B cell (primary cell): ENCODE results near the gene WEE2. TPM values are rescaled to one million over a fixed set of nuclear protein-coding genes. Genes with fewer than 3 reads are reported as not detected.

Experiments
- ATAC-seq: fragments of 200-7000 bp; cut with Tn5 transposase; one replicate; pipeline ENCODE4 v1.10.0; 2021; ENCODE audit warnings: low read depth, mild to moderate bottlenecking, moderate number of reproducible peaks, moderate library complexity
- CTCF ChIA-PET: fragments of 350-600 bp; sonication (Branson Sonifier 250); formaldehyde crosslinking; loops from one replicate; lab custom pipeline; 2021; ENCODE audit warnings: antibody characterized with exemption, inconsistent platforms; lab: Charles Lee
- POLR2A ChIA-PET: fragments of 350-600 bp; sonication (Branson Sonifier 250); formaldehyde crosslinking; loops from one replicate; lab custom pipeline; 2021; ENCODE audit warnings: antibody characterized with exemption; lab: Charles Lee
- DNase-seq: peaks from one replicate; pipeline ENCODE4 v3.0.0; 2013
- H2AFZ ChIP-seq: 2 replicates; pipeline ENCODE4 v1.6.1; 2012; ENCODE audit warnings: mild to moderate bottlenecking, low read depth, low read length; ENCODE audit not compliant: insufficient read depth, poor library complexity, severe bottlenecking
- H3K27ac ChIP-seq, 2 donors: 1 replicate in 1 of 2; 2 replicates in 1 of 2; pipeline ENCODE4 v1.5.1; 2012 to 2013; ENCODE audit warnings: low read length in 2 of 2, mild to moderate bottlenecking in 2 of 2, moderate library complexity in 1 of 2
- H3K27me3 ChIP-seq, 4 experiments: fragments of 200-600 bp in 1 of 4; sonication (generic) in 1 of 4; replicated peaks in 1 of 4; 1 replicate in 2 of 4; 2 replicates in 2 of 4; pipeline versions ENCODE4 v1.6.1 to v1.7.0; 2013 to 2016; ENCODE audit warnings: low read length in 3 of 4, mild to moderate bottlenecking in 2 of 4, mixed read lengths in 1 of 4, moderate library complexity in 1 of 4; ENCODE audit not compliant: insufficient read depth in 4 of 4, control insufficient read depth in 3 of 4; ENCODE audit errors: control extremely low read depth in 1 of 4
- H3K36me3 ChIP-seq, 2 experiments: replicated peaks in 1 of 2; 1 replicate in 1 of 2; 2 replicates in 1 of 2; pipeline versions ENCODE4 v1.6.1 to v1.7.1; 2013; ENCODE audit warnings: low read length in 1 of 2; ENCODE audit not compliant: insufficient read depth in 2 of 2, control insufficient read depth in 1 of 2; ENCODE audit errors: control extremely low read depth in 1 of 2, extremely low read depth in 1 of 2
- H3K4me1 ChIP-seq, 2 donors: fragments of 200-600 bp in 1 of 2; sonication (generic) in 1 of 2; 1 replicate in 1 of 2; 2 replicates in 1 of 2; pipeline versions ENCODE4 v1.5.1 to v1.6.1; 2013 to 2017; ENCODE audit warnings: low read length in 2 of 2; ENCODE audit not compliant: control insufficient read depth in 2 of 2, insufficient read depth in 2 of 2
- H3K4me2 ChIP-seq: replicated peaks from 2 replicates; pipeline ENCODE3; 2012; ENCODE audit warnings: mild to moderate bottlenecking, low read depth, low read length; ENCODE audit not compliant: poor library complexity, severe bottlenecking
- H3K4me3 ChIP-seq, 5 experiments: fragments of 200-600 bp in 1 of 5; sonication (generic) in 1 of 5; 1 replicate in 3 of 5; 2 replicates in 2 of 5; pipeline versions ENCODE4 v1.5.1 to v1.7.0; 2011 to 2016; ENCODE audit warnings: low read length in 4 of 5, mild to moderate bottlenecking in 4 of 5, low read depth in 2 of 5, control low read depth in 1 of 5, moderate library complexity in 1 of 5; ENCODE audit not compliant: insufficient read depth in 1 of 5; ENCODE audit errors: control extremely low read depth in 1 of 5, extremely low read depth in 1 of 5
- H3K79me2 ChIP-seq: fragments of 200-600 bp; sonication (generic); one replicate; pipeline ENCODE4 v1.6.0; 2016; ENCODE audit warnings: low read length; ENCODE audit not compliant: control insufficient read depth, insufficient read depth
- H3K9ac ChIP-seq: fragments of 200-600 bp; sonication (generic); 2 replicates; pipeline ENCODE4 v1.6.1; 2017; ENCODE audit warnings: mild to moderate bottlenecking, low read length, moderate library complexity
- H3K9me3 ChIP-seq, 3 donors: one replicate each; pipeline versions ENCODE4 v1.6.1 to v1.7.1; 2013; ENCODE audit warnings: low read length in 2 of 3; ENCODE audit not compliant: control insufficient read depth in 2 of 3, insufficient read depth in 1 of 3; ENCODE audit errors: control extremely low read depth in 1 of 3
- H4K20me1 ChIP-seq: 2 replicates; pipeline ENCODE4 v1.6.0; 2012; ENCODE audit warnings: mild to moderate bottlenecking, low read length; ENCODE audit not compliant: insufficient read depth, control insufficient read depth, poor library complexity, severe bottlenecking
- H3K27ac Mint-ChIP-seq: one replicate; pipeline ENCODE4 v1.8.0; 2021; ENCODE audit warnings: mixed read lengths
- H3K27me3 Mint-ChIP-seq: one replicate; pipeline ENCODE4 v1.8.0; 2021; ENCODE audit warnings: mixed read lengths
- H3K4me1 Mint-ChIP-seq: one replicate; pipeline ENCODE4 v1.8.0; 2021; ENCODE audit warnings: mixed read lengths
- H3K4me3 Mint-ChIP-seq: one replicate; pipeline ENCODE4 v1.8.0; 2021; ENCODE audit warnings: mixed read lengths
- H3K9me3 Mint-ChIP-seq: one replicate; pipeline ENCODE4 v1.8.0; 2022; ENCODE audit warnings: mixed read lengths; ENCODE audit not compliant: insufficient read depth
- CTCF ChIP-seq: fragments of 200-600 bp; IDR thresholded peaks from one replicate; pipeline ENCODE4 v1.8.0; 2022; ENCODE audit warnings: antibody characterized with exemption, mild to moderate bottlenecking
- EZH2 ChIP-seq: IDR thresholded peaks from 2 replicates; pipeline ENCODE4 v1.6.1; 2012; ENCODE audit warnings: borderline replicate concordance, low read depth, mild to moderate bottlenecking, moderate library complexity, low read length; ENCODE audit not compliant: insufficient read depth, poor library complexity, severe bottlenecking
- WGBS: methylation state at CpG from one replicate; pipeline ENCODE4 v1.1.5; 2013; ENCODE audit warnings: missing lambda C conversion rate; ENCODE audit not compliant: insufficient coverage; 5-methylcytosine and 5-hydroxymethylcytosine counted together
- intact Hi-C: fragments of 100-400 bp; cut with micrococcal nuclease; formaldehyde crosslinking; loops from one replicate; pipeline ENCODE4 v1.10.0; 2022
- polyA plus RNA-seq: library from polyadenylated mRNA; depleted of rRNA; stranded (reverse); fragments of >200 nt; gene quantifications from 2 replicates; pipeline ENCODE4 v1.2.3, GENCODE V29; 2012
- total RNA-seq, 2 donors: library from RNA; stranded (reverse); fragments of 120-200 nt in 1 of 2; gene quantifications; 1 replicate in 1 of 2; 2 replicates in 1 of 2; pipeline versions ENCODE4 v1.2.3 to v1.2.4, GENCODE V29; 2013 to 2022

The WEE2 gene
- total and polyA plus RNA-seq, 2 donors (not counting 1 experiment from before 2014, with no cell fraction given): not detected

DNA sequence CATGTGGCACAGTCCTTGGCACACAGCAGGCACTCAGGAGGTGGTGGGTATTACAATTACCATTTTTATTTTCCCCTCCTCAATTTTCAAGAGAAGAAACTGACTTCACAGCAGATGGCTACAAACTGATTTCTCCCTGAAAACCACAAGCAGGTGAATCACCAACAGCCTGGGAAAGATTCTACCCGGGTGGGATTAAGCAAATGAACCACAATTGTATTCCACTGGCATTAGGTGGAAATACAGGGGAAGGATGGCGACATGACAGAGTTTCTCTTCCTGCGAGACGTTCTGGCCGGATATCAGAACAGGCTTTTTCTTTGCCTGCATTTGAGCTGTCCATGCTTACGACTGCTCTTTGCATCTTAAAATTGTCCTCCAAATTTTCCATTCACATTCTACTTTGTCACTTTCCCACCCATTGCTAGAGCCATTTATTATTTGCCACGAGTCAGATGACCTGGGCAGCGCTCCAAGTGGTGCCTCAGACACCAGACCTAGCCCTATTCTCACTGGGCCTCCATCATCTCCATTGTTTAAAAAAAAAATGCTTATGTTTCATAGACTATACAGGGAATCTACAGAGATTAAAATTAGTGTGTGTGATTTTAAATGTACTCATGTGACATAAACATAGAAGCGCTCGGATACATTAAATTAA lies 10.8 kb upstream of the WEE2 start:
- H2AFZ ChIP-seq: no peak overlapping the region
- ChIA-PET POLR2A (interaction anchor here (0.8 kb wide), 1 partner anchor 40 kb away, joined by 3 read pairs; the partner anchor contains the start of gene SSBP1), CTCF (interaction anchor here (2.5 kb wide), 1 partner anchor 41 kb away, joined by 11 read pairs; the partner anchor contains the start of gene SSBP1)
- H3K4me1 ChIP-seq: peaks cover 37 to 40% of the 10 kb centered on the region in 2 donors
- H3K27ac Mint-ChIP-seq: peak overlapping the region; percentile 39
- peaks cover 0 to 5% of the 10 kb centered on the region in 2 experiments for H3K36me3 ChIP-seq
- no peak overlapping the region for H3K9ac ChIP-seq
- H3K4me1 Mint-ChIP-seq: peaks cover 75% of the 10 kb centered on the region
- H3K27me3 Mint-ChIP-seq: no peaks in the 10 kb centered on the region
- intact Hi-C loops: no loop called here
- no peak for DNase-seq
- ATAC-seq: no peak
- H3K79me2 ChIP-seq: peaks cover 87% of the 10 kb centered on the region
- H3K9me3 ChIP-seq: no peaks in the 10 kb centered on the region
- H3K4me2 ChIP-seq: no peak overlapping the region
- WGBS: 82% methylated on average over 7 of the region's 10 CpGs
- peaks cover 40% of the 10 kb centered on the region for H4K20me1 ChIP-seq
- H3K27ac ChIP-seq: no peak overlapping the region
- no peak for TF ChIP-seq CTCF
- no peak for TF ChIP-seq EZH2
- no peaks in the 10 kb centered on the region for H3K27me3 ChIP-seq
- H3K4me3 ChIP-seq: no peak overlapping the region
- no peaks in the 10 kb centered on the region for H3K9me3 Mint-ChIP-seq
- H3K4me3 Mint-ChIP-seq: no peak overlapping the region
